ENCODE measurements around the gene CRY2.

GRCh38 chr11:45879803-45880686 lies 32.8 kb downstream of the CRY2 start:
- no peak for TF ChIP-seq POLR2A (IDR thresholded peaks at IDR 0.05)
- TF ChIP-seq CTCF (IDR thresholded peaks at IDR 0.05 in 4 of 5, conservative IDR thresholded peaks at IDR 0.05 in 1 of 5), result no peak

All from gastrocnemius medialis (tissue), 4 donors.